ENCODE data around the gene EPHB1.
"Not testable (repeated sequence)": the region's sequence is repeated elsewhere in the genome, so short reads cannot be mapped to it uniquely, and the experiment has no call there.

DNA sequence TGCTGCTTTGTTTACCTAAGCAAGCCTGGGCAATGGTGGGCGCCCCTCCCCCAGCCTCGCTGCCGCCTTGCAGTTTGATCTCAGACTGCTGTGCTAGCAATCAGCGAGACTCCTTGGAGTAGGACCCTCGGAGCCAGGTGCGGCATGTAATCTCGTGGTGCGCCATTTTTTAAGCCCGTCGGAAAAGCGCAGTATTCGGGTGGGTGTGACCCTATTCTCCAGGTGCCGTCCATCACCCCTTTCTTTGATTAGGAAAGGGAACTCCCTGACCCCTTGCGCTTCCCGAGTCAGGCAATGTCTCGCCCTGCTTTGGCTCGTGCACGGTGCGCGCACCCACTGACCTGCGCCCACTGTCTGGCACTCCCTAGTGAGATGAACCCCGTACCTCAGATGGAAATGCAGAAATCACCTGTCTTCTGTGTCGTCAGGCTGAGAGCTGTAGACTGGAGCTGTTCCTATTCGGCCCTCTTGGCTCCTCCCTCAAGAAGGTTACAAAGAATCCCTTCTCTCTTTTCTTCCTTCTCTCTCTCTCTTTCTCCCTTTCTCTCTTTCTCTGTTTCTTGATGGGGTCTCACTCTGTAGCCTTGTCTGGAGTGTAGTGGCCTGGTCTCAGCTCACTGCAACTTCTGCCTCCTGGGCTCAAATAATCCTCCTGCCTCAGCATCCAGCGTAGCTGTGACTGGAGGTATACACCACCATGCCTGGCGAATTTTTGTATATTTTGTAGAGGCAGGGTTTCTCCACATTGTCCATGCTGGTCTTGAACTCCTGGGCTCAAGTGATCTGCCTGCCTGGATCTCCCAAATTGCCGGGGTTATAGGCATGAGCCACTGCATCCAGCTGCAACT lies 235.9 kb downstream of the EPHB1 start:
- TF ChIP-seq, protein P1, sequence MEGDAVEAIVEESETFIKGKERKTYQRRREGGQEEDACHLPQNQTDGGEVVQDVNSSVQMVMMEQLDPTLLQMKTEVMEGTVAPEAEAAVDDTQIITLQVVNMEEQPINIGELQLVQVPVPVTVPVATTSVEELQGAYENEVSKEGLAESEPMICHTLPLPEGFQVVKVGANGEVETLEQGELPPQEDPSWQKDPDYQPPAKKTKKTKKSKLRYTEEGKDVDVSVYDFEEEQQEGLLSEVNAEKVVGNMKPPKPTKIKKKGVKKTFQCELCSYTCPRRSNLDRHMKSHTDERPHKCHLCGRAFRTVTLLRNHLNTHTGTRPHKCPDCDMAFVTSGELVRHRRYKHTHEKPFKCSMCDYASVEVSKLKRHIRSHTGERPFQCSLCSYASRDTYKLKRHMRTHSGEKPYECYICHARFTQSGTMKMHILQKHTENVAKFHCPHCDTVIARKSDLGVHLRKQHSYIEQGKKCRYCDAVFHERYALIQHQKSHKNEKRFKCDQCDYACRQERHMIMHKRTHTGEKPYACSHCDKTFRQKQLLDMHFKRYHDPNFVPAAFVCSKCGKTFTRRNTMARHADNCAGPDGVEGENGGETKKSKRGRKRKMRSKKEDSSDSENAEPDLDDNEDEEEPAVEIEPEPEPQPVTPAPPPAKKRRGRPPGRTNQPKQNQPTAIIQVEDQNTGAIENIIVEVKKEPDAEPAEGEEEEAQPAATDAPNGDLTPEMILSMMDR (IDR thresholded peaks at IDR 0.05; ENCODE audit: insufficient read depth, low read length), result not testable (repeated sequence)
- TF ChIP-seq, protein P2, sequence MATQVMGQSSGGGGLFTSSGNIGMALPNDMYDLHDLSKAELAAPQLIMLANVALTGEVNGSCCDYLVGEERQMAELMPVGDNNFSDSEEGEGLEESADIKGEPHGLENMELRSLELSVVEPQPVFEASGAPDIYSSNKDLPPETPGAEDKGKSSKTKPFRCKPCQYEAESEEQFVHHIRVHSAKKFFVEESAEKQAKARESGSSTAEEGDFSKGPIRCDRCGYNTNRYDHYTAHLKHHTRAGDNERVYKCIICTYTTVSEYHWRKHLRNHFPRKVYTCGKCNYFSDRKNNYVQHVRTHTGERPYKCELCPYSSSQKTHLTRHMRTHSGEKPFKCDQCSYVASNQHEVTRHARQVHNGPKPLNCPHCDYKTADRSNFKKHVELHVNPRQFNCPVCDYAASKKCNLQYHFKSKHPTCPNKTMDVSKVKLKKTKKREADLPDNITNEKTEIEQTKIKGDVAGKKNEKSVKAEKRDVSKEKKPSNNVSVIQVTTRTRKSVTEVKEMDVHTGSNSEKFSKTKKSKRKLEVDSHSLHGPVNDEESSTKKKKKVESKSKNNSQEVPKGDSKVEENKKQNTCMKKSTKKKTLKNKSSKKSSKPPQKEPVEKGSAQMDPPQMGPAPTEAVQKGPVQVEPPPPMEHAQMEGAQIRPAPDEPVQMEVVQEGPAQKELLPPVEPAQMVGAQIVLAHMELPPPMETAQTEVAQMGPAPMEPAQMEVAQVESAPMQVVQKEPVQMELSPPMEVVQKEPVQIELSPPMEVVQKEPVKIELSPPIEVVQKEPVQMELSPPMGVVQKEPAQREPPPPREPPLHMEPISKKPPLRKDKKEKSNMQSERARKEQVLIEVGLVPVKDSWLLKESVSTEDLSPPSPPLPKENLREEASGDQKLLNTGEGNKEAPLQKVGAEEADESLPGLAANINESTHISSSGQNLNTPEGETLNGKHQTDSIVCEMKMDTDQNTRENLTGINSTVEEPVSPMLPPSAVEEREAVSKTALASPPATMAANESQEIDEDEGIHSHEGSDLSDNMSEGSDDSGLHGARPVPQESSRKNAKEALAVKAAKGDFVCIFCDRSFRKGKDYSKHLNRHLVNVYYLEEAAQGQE (IDR thresholded peaks at IDR 0.05; ENCODE audit: insufficient replicate concordance, low read depth), result not testable (repeated sequence)
- not testable (repeated sequence) for TF ChIP-seq POLR2AphosphoS5 (IDR thresholded peaks at IDR 0.05; ENCODE audit: low read depth)
